Measurements from ENCODE around the gene UAP1L1.

GRCh38 chr9:137056739-137057415, 20.4 kb upstream of the UAP1L1 start:
- TF ChIP-seq CTCF (IDR thresholded peaks at IDR 0.05; ENCODE audit: poor library complexity) (no peak), EZH2 (IDR thresholded peaks at IDR 0.05; ENCODE audit: borderline replicate concordance) (no peak)

Data from hepatocyte (in vitro differentiated cells).